Hepatocyte (in vitro differentiated cells): ENCODE measurements around the gene EYA4. TPM values are rescaled to one million over a fixed set of nuclear protein-coding genes. Genes with fewer than 3 reads are reported as not detected.
A peak's percentile ranks its signal among the peaks of the same experiment; 100 is the strongest.

ENCODE experiments used
- DNase-seq: peaks from one replicate; pipeline ENCODE4 v3.0.0-alpha.2; 2016; ENCODE audit warnings: low spot score
- H2AFZ ChIP-seq: fragments of 200-600 bp; sonication (generic); 2 replicates; pipeline ENCODE4 v1.6.0; 2016; ENCODE audit warnings: antibody characterized with exemption, mild to moderate bottlenecking
- H3K27ac ChIP-seq: fragments of 200-600 bp; sonication (generic); 2 replicates; pipeline ENCODE4 v1.5.1; 2016; ENCODE audit warnings: mild to moderate bottlenecking
- H3K27me3 ChIP-seq: fragments of 200-600 bp; sonication (generic); 2 replicates; pipeline ENCODE4 v1.6.1; 2016
- H3K36me3 ChIP-seq: fragments of 200-600 bp; sonication (generic); replicated peaks from 2 replicates; pipeline ENCODE4 v1.5.1; 2016; ENCODE audit warnings: low read depth; ENCODE audit not compliant: insufficient read depth
- H3K4me1 ChIP-seq: fragments of 200-600 bp; sonication (generic); 2 replicates; pipeline ENCODE4 v1.5.1; 2016; ENCODE audit warnings: mild to moderate bottlenecking, moderate library complexity; ENCODE audit not compliant: insufficient read depth
- H3K4me2 ChIP-seq: fragments of 200-600 bp; sonication (generic); 2 replicates; pipeline ENCODE4 v1.6.0; 2016
- H3K4me3 ChIP-seq: fragments of 200-600 bp; sonication (generic); 2 replicates; pipeline ENCODE4 v1.5.1; 2016; ENCODE audit warnings: mild to moderate bottlenecking
- H3K79me2 ChIP-seq: fragments of 200-600 bp; sonication (generic); 2 replicates; pipeline ENCODE4 v1.6.0; 2017; ENCODE audit warnings: mild to moderate bottlenecking
- H3K9me2 ChIP-seq: fragments of 200-600 bp; sonication (generic); replicated peaks from 2 replicates; pipeline ENCODE4 v1.6.0; 2017; ENCODE audit warnings: mild to moderate bottlenecking; ENCODE audit not compliant: insufficient read depth
- H3K9me3 ChIP-seq: fragments of 200-600 bp; sonication (generic); 2 replicates; pipeline ENCODE4 v1.5.1; 2016; ENCODE audit warnings: low read depth, mild to moderate bottlenecking
- H4K20me1 ChIP-seq: fragments of 200-600 bp; sonication (generic); 2 replicates; pipeline ENCODE4 v1.6.0; 2016; ENCODE audit warnings: mild to moderate bottlenecking; ENCODE audit not compliant: insufficient read depth, poor library complexity, severe bottlenecking
- CTCF ChIP-seq: fragments of 200-600 bp; sonication (generic); IDR thresholded peaks from 2 replicates; pipeline ENCODE4 v1.5.1; 2016; ENCODE audit warnings: antibody characterized with exemption, mild to moderate bottlenecking; ENCODE audit not compliant: poor library complexity
- EZH2 ChIP-seq: fragments of 200-600 bp; sonication (generic); IDR thresholded peaks from 2 replicates; pipeline ENCODE4 v1.6.1; 2016; ENCODE audit warnings: antibody characterized with exemption, mild to moderate bottlenecking, borderline replicate concordance
- EZH2phosphoT487 ChIP-seq: fragments of 200-600 bp; sonication (generic); IDR thresholded peaks from one replicate; pipeline ENCODE4 v1.6.1; 2018; ENCODE audit warnings: antibody characterized with exemption, mild to moderate bottlenecking, low read depth, moderate library complexity; ENCODE audit not compliant: unreplicated experiment, severe bottlenecking
- whole genome bisulfite sequencing: methylation state at CpG from one replicate; pipeline ENCODE4 v1.1.6; 2016; ENCODE audit warnings: low lambda C conversion rate; ENCODE audit errors: missing lambda C conversion rate; 5-methylcytosine and 5-hydroxymethylcytosine counted together
- polyA plus RNA-seq: library from polyadenylated mRNA; unstranded; fragments of >200 nt; fragmentation: Nextera tagmentation; extraction: Ambion mirVana; gene quantifications from 2 replicates; pipeline ENCODE4 v1.2.1, GENCODE V29; 2016
- total RNA-seq: library from RNA; depleted of rRNA; stranded (reverse); fragments of >200 nt; gene quantifications from 2 replicates; pipeline ENCODE4 v1.2.3, GENCODE V29; 2014

Gene EYA4
- total and polyA plus RNA-seq, 2 experiments from 2014 or later, result 0.33 to 1.8 TPM

- Histone ChIP-seq H3K79me2 (no peaks in the 10 kb centered on the region), H3K9me2 (no peaks in the 10 kb centered on the region), H2AFZ (peak overlapping the region; percentile 66), H4K20me1 (no peaks in the 10 kb centered on the region), H3K4me2 (peak overlapping the region; percentile 90), H3K27ac (no peak overlapping the region), H3K4me1 (peaks cover 12% of the 10 kb centered on the region), H3K4me3 (peak overlapping the region; percentile 30), H3K36me3 (no peaks in the 10 kb centered on the region), H3K9me3 (no peaks in the 10 kb centered on the region), H3K27me3 (peaks cover 84% of the 10 kb centered on the region)
- no peak for TF ChIP-seq CTCF
- peak; percentile 73 for TF ChIP-seq EZH2phosphoT487
- no peak for TF ChIP-seq EZH2
- DNase-seq, result peak; percentile 12
- under 1% methylated on average over 52 of the region's 52 CpGs for WGBS
Observed at GRCh38 chr6:133241901-133242636, 912 bp downstream of the EYA4 start.

GRCh38 chr6:133242637-133243585, 1.8 kb downstream of the EYA4 start:
- TF ChIP-seq CTCF (no peak), EZH2 (no peak), EZH2phosphoT487 (no peak)
- peak overlapping the region; percentile 30 for H3K4me3 ChIP-seq
- DNase-seq, result no peak

GRCh38 chr6:133243723-133244305, 2.7 kb downstream of the EYA4 start:
- Histone ChIP-seq H3K4me2 (peak overlapping the region; percentile 90), H3K9me3 (no peaks in the 10 kb centered on the region), H3K4me3 (no peak overlapping the region), H4K20me1 (no peaks in the 10 kb centered on the region), H3K9me2 (no peaks in the 10 kb centered on the region), H3K79me2 (no peaks in the 10 kb centered on the region), H3K4me1 (peaks cover 12% of the 10 kb centered on the region), H2AFZ (no peak overlapping the region), H3K27ac (no peak overlapping the region), H3K27me3 (peaks cover 89% of the 10 kb centered on the region), H3K36me3 (no peaks in the 10 kb centered on the region)
- WGBS, result 30% methylated on average over 7 of the region's 7 CpGs
- DNase-seq, result no peak
- TF ChIP-seq EZH2 (no peak), CTCF (no peak), EZH2phosphoT487 (no peak)

More at GRCh38 chr6:133242637-133243585, 1.8 kb downstream of the EYA4 start:
- H3K36me3 ChIP-seq, result no peaks in the 10 kb centered on the region
- H3K4me1 ChIP-seq, result peaks cover 12% of the 10 kb centered on the region
- no peaks in the 10 kb centered on the region for H3K79me2 ChIP-seq
- no peaks in the 10 kb centered on the region for H3K9me2 ChIP-seq
- H4K20me1 ChIP-seq, result no peaks in the 10 kb centered on the region
- H3K9me3 ChIP-seq, result no peaks in the 10 kb centered on the region
- peak overlapping the region; percentile 90 for H3K4me2 ChIP-seq
- peaks cover 93% of the 10 kb centered on the region for H3K27me3 ChIP-seq
- WGBS, result 4% methylated on average over 36 of the region's 36 CpGs
- peak overlapping the region; percentile 66 for H2AFZ ChIP-seq
- H3K27ac ChIP-seq, result no peak overlapping the region
